GM06990 (cell line): ENCODE results near the gene MSI1.

ENCODE experiments used
- DNase-seq: peaks from one replicate; pipeline ENCODE4 v3.0.0-alpha.2; 2011; ENCODE audit not compliant: insufficient read length; ENCODE audit errors: extremely low read depth
- H3K27me3 ChIP-seq: replicated peaks from 2 replicates; pipeline ENCODE4 v1.6.0; 2011; ENCODE audit warnings: low read length; ENCODE audit not compliant: control insufficient read depth, insufficient read depth
- H3K36me3 ChIP-seq: 2 replicates; pipeline ENCODE4 v1.5.1; 2011; ENCODE audit warnings: low read length; ENCODE audit not compliant: control insufficient read depth, insufficient read depth
- H3K4me3 ChIP-seq: replicated peaks from 2 replicates; pipeline ENCODE4 v1.5.1; 2011; ENCODE audit warnings: low read depth, mild to moderate bottlenecking, control low read depth, low read length
- TF ChIP-seq, protein P1 (sequence below): IDR thresholded peaks from 2 replicates; pipeline ENCODE4 v1.5.1; 2011; ENCODE audit warnings: low read length, control low read depth, mild to moderate bottlenecking, inconsistent platforms; ENCODE audit not compliant: insufficient read depth, poor library complexity, severe bottlenecking

The MSI1 gene

DNA sequence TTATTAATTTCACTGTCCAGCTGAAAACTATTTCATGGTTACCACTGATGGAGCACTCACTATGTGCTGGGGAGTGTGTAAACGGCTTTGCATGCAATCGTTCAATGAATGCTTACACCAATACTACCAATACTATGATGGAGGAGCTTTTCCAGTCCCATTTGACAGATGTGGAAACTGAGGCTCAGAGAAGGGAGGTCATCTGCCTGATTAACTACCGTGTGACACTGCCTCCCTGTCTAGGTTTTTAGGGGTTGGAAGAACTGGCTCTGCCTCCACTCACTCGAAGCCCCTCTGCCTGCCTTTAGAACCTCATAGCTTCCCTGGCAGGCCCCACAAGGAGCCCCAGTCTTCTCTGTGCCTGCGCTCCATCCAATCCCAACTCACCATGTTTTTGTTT is 11.9 kb downstream of the MSI1 start:
- no peak for DNase-seq
- H3K36me3 ChIP-seq = no peaks in the 10 kb centered on the region
- TF ChIP-seq, protein P1, sequence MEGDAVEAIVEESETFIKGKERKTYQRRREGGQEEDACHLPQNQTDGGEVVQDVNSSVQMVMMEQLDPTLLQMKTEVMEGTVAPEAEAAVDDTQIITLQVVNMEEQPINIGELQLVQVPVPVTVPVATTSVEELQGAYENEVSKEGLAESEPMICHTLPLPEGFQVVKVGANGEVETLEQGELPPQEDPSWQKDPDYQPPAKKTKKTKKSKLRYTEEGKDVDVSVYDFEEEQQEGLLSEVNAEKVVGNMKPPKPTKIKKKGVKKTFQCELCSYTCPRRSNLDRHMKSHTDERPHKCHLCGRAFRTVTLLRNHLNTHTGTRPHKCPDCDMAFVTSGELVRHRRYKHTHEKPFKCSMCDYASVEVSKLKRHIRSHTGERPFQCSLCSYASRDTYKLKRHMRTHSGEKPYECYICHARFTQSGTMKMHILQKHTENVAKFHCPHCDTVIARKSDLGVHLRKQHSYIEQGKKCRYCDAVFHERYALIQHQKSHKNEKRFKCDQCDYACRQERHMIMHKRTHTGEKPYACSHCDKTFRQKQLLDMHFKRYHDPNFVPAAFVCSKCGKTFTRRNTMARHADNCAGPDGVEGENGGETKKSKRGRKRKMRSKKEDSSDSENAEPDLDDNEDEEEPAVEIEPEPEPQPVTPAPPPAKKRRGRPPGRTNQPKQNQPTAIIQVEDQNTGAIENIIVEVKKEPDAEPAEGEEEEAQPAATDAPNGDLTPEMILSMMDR = no peak
- H3K27me3 ChIP-seq = no peaks in the 10 kb centered on the region; the same call in none of the 2 replicates
- H3K4me3 ChIP-seq = no peak overlapping the region

DNA sequence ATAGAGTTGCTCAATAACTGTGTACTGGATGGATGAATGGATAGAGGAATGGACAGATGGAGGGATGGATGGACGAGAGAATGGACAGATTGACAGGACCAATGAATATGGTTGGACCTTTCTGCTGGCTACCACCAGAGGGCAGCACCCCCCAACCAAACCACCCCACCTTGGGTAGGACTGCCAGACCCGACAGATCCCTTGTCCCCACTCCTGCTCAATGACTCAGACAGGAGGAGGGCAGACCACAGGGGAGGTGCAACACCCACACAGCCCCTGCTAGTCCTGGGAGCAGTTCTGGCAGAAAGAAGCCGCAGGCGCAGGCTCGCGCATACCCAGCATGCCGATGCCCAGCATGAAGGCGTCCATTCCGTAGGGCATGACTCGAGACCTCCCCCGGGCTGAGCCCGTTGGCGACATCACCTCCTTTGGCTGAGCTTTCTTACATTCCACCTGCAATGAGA is 12.4 kb downstream of the MSI1 start:
- Histone ChIP-seq H3K27me3 (no peaks in the 10 kb centered on the region; the same call in none of the 2 replicates), H3K36me3 (no peaks in the 10 kb centered on the region), H3K4me3 (no peak overlapping the region)
- TF ChIP-seq, protein P1 = peak; percentile 85
- DNase-seq = peak; percentile 44

DNA sequence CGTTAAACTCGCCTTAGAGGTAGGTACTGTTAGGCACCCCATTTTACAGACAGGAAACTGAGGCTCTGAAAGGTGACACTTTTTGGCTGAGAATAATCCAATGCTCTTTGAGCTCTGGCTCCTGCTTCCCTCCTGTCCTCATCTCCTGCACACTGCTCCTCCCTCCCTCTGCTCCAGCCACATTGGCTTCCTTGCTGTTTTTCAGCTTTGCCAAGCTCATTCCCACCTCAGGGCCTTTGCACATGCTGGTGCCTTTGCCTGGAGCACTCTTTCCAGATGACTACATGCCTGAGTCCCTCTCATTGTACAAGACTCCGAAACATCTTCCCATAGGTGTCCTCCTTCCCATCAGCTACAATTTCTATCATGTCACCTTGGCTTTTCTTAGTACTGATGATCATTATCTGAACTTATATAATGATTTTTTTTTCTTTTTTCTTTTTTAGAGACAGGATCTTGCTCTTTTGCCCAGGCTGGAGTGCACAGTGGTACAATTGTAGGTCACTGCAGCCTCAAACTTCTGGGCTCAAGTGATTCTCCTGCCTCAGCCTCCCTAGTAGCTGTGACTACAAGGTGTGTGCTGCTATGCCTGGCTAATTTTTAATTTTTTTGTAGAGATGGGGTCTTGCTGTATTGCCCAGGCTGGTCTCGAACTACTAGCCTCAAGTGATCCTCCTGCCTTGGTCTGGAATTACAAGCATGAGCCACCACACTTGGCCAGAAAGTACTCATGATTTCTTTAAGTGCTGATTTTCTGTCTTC is 15.2 kb downstream of the MSI1 start:
- Histone ChIP-seq H3K4me3 (no peak overlapping the region), H3K27me3 (no peaks in the 10 kb centered on the region; the same call in none of the 2 replicates), H3K36me3 (no peaks in the 10 kb centered on the region)
- TF ChIP-seq, protein P1 = no peak
- DNase-seq = no peak

DNA sequence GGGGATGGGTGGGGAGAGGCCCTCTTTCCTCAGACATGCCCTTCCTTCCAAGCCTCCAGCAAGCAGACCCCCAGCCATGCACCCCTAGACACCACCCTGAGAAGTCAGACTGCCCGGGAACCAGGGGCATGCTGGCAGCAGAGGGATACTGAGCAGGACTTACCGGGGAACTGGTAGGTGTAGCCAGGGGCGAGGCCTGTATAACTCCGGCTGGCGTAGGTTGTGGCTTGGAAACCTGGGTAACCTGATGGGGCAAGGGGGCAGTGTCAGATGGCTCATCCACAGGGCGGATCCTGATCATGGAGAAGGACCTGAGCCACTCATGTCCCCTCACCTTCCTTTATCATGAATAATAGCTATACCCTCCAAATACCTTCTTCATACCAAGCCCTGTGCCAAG is 15.8 kb downstream of the MSI1 start:
- no peaks in the 10 kb centered on the region; the same call in 1 of the 2 replicates for H3K27me3 ChIP-seq
- H3K36me3 ChIP-seq = no peaks in the 10 kb centered on the region
- no peak overlapping the region for H3K4me3 ChIP-seq
- DNase-seq = no peak
- TF ChIP-seq, protein P1 = no peak

DNA sequence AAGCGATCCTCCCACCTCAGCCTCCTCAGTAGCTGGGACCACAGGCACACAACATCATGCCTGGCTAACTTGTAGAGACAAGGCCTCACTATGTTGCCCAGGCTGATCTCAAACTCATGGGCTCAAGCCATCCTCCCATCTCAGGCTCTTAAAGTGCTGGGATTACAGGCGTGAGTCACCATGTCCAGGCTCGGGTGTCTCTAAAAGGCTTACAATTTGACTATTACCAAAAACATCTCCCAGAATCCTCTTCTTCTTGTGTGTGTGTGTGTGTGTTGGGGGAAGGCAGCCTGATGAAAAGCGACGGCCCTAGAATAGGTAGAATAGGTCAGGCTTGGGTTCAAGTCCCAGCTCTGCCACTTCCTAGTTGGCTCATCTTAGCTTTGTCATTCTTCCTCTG is 16.8 kb downstream of the MSI1 start:
- DNase-seq = no peak
- Histone ChIP-seq H3K36me3 (no peaks in the 10 kb centered on the region), H3K27me3 (no peaks in the 10 kb centered on the region; the same call in 1 of the 2 replicates), H3K4me3 (no peak overlapping the region)
- TF ChIP-seq, protein P1 = no peak
